Fibroblast of gingiva (primary cell): Measurements from ENCODE around the gene TTC34.

ENCODE experiments used
- DNase-seq: peaks from one replicate; pipeline ENCODE4 v3.0.0-alpha.2; 2011; ENCODE audit warnings: low read depth

The TTC34 gene

GRCh38 chr1:2812939-2813653 is 11.6 kb upstream of the TTC34 start:
- no peak for DNase-seq

DNA sequence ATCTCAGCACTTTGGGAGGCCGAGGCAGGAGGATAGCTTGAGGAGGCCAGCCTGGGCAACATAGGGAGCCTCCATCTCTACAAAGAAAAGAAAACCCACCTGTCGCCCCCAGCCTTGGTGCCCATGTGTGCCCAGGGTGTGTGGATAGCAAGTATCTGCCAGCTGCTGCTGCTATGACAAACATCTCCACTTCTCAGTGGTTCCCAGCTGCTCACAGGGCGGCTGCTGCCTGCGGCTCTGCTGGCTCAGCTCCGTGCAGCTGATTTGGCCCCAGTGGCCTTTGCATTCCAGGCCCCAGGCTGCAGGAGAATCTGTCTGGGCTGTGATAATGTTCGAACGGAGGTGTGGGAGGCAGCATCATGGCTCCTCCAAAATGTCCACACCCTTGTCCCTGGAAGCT is 10.6 kb upstream of the TTC34 start:
- DNase-seq, result no peak

GRCh38 chr1:2811533-2811918 is 10.0 kb upstream of the TTC34 start:
- no peak for DNase-seq

DNA sequence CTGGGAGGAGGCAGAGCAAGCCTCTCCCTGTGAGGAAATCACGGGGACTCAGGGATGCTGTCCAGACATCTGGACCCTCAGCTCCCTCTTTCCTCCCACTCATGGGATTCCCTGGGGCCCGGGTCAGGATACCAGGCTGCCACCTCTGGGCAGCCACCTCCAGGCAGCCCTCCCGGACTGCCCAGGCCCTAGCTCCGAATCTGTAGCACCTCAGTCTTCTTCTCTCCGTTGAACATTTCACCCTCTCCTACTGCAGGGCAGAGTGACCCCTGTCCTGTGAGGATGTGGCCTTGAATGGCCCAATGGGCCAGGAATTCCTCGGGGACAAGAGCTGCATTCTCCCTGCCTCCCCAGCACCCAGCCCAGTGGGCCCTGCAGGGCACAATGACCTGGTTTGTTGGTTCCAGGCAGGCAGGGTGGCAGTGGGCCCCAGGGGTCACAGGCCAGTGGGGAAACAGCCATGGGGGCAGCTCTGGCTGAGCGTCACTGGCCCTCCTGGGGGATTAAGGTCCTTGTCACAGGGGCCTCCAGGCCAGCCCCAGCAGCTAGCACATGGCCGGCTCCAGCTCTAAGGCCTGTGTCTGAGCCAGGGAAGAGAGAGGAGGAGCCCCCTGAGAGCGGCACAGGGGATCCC is 9.5 kb upstream of the TTC34 start:
- no peak for DNase-seq

DNA sequence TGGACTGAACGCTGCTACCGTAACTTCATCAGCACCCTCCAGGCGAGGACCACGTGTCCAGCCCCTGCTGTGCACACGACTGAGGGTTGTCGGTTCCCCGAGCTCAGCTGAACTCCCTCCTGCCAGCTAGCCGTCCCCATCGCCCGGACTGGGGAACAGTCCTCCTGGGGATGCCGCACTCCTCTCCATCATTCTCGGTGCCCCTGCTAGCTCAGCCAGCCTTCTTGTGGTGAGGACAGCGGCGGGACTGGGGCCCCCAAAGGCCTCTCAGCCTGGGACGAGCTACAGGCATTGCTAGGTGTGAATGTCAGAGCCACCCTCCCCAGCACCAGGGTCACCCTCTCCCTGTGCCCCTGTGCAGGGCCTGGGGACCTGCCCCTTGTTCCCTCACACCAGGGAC is 8.8 kb upstream of the TTC34 start:
- no peak for DNase-seq

- DNase-seq, result no peak
Measured at GRCh38 chr1:2809656-2810055, 8.2 kb upstream of the TTC34 start.

DNA sequence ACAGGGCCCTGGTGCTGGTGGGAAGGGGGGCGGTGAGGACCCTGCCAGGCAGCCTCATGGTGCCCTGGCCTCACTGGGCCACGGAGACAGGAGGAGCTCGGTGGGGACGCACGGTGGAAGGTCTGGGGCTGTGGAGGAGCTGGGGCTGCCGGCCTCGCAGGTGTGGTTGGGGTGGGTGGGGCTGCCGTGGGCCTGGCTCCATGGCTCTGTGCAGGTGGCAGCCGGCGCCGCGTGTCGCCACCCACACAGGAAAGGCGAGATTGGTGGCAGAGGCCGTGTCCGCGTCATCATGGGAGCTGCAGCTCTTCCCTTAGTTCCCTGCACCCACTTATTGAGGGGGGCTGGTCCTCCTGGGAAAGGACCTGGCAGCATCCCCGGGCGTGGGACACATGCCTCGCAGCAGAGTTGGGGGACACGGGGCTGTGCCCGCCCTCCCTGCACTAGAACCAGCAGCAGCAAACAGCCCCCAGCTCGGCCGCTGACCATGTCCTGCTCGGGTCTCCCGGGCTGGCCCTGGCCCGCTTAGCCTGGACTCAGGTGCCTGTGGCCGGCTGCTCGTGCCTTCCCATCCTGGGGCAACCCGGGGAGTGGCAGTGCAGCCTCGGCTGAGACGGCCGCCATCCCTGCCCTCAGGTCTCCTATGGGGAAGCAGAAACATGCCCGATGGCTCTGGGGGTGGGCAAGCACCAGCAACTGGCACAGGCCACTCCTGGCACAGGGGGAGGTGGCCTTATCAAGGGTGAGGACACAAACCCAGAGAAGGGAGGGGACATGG is 7.5 kb upstream of the TTC34 start:
- no peak for DNase-seq

DNA sequence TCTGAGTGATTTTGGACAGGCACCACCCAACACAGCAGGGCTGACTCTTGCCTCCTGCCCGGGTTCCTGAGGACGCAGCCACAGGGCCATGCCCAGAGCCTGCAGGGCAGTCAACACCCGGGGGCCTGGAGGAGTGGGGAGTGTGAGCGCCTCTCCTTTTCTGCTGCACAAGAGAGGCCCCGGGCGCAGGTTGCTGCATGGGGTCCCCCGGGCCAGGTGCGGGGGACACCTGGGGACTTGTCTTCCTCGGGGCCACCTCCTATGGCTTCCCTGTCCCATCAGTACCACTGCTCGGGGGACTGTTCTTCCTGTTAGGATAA is 6.9 kb upstream of the TTC34 start:
- no peak for DNase-seq

GRCh38 chr1:2807678-2808385 is 6.3 kb upstream of the TTC34 start:
- DNase-seq, result no peak

DNA sequence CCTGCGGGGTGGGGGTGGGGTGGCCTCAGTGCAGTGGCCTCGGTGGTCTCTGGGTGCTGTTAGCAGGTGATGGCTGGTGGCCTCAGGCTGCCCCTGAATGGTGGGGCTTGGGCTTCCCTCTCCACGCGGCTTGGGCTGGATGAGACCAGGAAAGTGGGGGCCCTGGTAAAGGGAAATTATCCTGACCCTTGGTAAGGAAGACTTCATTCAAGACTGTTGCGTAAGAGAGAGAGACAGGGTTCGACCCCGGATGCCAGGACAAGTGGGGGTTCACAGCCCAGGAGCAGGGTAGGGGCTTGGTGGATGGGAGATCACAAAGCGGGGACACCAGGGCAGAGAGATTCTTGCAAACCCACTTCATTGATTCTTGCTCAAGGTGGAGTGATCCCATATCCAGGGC is 5.5 kb upstream of the TTC34 start:
- no peak for DNase-seq

GRCh38 chr1:2806591-2806990 is 5.1 kb upstream of the TTC34 start:
- DNase-seq, result no peak

DNA sequence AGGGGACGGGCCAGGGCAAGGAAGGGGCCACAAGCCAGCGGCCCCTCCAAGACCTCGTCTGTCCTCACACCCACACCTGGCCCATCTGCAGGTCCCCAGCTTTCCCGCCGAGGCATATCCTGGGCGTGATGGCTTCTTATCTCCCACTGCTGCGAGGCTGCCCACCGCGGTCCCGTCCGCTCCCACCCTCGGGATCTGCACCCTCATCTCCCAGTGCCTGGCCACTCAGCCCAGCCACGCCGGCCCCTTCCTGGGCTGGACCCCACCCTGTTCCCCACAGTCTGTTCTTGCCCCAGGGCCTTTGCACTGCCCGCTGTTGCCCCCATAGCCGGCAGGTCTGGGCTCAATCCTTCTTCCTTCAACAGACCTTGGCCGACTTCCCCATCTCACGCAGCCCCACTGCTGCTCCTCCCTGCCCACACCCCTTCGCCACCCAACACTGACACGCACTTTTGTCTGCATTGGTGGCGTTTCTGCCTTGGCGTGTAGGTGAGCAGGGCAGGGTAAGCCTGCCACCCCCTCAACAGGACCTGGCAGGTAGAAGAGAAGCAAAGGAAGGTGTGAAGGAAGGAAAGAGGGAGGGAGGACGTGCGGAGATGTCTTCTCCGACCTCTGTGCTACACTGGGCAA is 4.4 kb upstream of the TTC34 start:
- no peak for DNase-seq

- DNase-seq, result no peak
Measured at GRCh38 chr1:2804628-2805351, 3.3 kb upstream of the TTC34 start.

DNA sequence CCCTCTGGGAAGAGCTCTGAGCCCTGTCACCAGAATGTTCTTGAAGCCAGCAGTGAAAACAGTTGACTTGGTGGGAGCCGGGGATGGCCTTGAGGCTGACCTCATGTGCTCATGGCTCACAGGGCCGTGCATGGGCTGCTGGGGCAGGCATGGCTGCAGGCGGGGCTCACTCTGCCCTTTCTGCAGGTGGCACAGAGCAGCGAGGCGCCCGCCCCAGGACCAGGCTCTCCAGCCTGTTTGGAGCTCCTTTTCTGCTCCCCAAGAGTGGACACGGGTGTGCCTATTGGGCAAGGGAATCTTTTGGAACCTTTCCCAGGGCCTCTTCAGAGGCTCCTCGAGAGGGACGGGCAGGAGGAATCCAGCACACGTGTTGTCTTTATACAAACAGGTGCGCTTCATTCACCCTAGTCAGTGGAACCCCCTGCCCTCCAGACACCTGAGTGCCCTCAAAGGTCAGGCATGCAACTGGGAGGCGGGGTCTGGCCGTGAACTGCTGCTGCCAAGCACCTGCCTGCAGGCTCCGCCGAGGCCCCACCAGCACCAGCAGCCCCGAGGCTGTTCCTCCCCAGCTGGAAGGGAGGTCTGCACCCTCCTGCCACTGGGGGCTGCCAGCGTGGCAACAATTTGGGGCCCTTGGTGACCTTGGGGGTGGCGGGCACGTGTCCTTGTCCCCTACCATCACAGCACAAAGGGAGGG is 2.6 kb upstream of the TTC34 start:
- DNase-seq, result no peak

- DNase-seq, result no peak
Measured at GRCh38 chr1:2803086-2803930, 1.8 kb upstream of the TTC34 start.

GRCh38 chr1:2802421-2802961 is 998 bp upstream of the TTC34 start:
- DNase-seq, result no peak

- no peak for DNase-seq
Measured at GRCh38 chr1:2801046-2801445, 447 bp downstream of the TTC34 start.

DNA sequence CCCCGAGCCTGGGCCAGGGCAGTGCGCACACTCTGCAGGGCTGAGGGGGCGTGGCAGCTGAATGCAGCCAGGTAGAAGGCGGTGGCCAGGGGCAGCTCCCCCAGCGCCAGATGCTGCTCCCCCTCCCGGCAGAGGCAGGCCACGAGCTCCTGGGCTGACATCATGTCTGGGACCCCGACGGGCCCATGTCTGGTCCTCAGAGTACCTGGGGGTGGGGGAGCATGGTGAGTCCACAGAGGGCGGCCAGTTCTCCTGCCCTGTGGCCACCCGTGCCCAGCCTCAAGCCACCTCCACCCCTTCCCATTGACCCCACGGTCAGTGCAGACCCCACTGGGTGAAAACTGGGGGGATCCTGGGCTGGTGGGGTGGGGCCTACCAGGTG is 838 bp downstream of the TTC34 start:
- DNase-seq, result no peak

- no peak for DNase-seq
Measured at GRCh38 chr1:2799811-2800663, 1.5 kb downstream of the TTC34 start.
